LHCN-M2 (cell line): ENCODE results near the gene NCKAP5. TPM values are rescaled to one million over a fixed set of nuclear protein-coding genes. Genes with fewer than 3 reads are reported as not detected.

Experiments used
- DNase-seq: peaks from one replicate; pipeline ENCODE4 v3.0.0-alpha.2; 2012; ENCODE audit warnings: low read depth
- total RNA-seq: library from RNA; depleted of rRNA; stranded (reverse); fragments of >200 nt; gene quantifications from 2 replicates; pipeline ENCODE4 v1.2.3, GENCODE V29; 2014

Gene NCKAP5
- total RNA-seq, 1 experiment from 2014 or later = 0.40 TPM

DNA sequence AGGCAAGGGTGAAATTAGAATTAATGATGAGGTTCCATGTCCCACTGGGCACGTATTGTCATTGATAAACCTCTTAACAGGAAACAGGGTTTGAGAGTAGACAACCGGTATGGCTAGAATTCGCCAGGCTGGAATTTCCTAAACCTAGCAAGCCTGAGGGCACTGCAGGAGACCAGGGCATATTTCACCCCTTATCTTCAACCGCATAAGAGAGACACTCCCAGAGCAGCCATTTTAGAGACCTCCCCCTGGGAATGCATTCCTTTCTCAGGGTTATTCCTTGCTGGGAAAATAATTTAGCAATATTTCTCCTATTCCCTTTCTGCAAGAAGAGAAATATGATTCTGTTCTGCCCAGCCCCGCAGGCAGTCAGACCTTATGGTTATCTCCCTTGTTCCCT lies 563.6 kb downstream of the NCKAP5 start:
- no peak for DNase-seq

GRCh38 chr2:132999421-132999820 lies 568.8 kb downstream of the NCKAP5 start:
- no peak for DNase-seq

GRCh38 chr2:132998221-132998620 lies 570.0 kb downstream of the NCKAP5 start:
- DNase-seq = no peak

DNA sequence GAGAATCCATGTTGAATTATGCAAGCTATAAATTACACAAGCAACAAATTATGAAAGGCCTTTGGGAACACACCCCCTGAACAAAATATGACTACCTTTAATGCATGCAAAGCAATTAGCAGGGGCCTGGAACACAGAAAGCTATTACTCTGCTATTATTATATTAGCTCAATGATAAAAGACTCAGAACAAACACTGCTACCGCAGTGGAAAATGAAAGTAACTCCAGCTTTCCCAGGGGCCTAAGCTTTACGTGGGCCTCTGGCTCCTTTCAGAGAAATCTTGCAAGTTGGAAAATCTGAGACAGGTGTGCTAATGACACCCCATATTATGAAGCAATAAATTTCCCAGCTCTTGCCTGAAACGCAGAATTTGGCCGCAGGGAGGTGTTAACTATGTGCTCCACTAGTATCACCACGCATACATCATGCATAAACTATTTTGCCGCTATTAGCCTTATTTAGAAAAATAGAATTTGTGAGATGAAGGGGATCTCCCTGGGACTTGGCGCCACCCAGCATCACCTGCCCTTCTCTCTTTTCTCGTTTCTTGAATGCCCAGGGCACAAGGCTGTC lies 576.7 kb downstream of the NCKAP5 start:
- DNase-seq = peak; percentile 29

DNA sequence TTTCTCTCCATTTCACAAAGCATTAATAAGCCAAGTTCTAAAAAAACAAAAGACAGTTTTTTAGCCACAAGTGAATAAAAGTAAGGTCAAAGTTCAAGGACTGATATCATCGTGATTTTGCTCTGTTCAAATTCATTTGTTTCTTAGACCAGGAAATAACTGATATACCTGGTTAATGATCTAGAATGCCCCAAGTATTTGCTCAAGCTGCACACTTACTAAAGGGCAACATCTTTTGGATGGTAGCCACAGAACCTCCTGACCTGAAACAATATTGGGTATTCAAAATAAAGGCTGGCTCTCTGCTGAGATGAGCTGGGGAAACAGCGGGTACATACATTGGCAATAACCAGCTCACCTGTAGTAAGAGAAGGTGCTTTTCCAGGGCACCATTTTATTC lies 583.5 kb downstream of the NCKAP5 start:
- DNase-seq = no peak

GRCh38 chr2:132980304-132980703 lies 588.0 kb downstream of the NCKAP5 start:
- DNase-seq = no peak

DNA sequence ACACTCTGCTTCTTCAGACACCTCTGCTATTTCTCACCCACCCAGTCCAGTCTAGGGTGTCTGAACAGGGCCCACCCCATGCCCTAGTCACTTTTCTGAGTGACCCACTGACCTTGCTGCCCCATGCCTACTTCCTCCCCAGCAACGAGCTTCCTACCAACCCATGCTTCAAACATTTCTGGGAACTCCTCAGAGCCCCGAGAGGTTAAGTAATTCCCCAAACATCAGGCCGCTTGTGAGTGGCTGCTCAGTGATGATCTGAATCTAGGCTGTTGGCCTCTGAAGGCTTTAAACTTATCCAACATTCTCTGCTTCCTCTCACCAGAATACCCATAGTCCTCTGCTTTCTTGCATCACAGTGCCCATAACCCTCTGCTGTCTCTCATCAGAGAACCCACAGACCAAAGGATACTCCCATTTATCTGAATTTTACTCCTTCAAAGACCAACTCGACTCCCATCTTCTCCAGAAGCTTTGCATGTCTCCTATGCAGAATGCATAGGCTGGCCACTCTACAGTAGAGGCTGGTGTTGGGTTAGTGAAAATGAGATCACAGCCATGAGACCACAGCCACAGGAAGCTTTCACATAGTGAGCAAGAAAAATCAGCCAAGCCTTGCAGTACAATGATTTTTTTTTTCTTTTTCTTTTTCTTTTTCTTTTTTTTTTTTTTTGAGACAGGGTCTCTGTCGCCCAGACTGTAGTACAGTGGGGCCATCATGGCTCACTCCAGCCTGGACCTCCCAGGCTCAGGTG lies 588.7 kb downstream of the NCKAP5 start:
- no peak for DNase-seq

GRCh38 chr2:132978840-132979239 lies 589.4 kb downstream of the NCKAP5 start:
- DNase-seq = no peak

GRCh38 chr2:132977812-132978529 lies 590.3 kb downstream of the NCKAP5 start:
- DNase-seq = peak; percentile 11

DNA sequence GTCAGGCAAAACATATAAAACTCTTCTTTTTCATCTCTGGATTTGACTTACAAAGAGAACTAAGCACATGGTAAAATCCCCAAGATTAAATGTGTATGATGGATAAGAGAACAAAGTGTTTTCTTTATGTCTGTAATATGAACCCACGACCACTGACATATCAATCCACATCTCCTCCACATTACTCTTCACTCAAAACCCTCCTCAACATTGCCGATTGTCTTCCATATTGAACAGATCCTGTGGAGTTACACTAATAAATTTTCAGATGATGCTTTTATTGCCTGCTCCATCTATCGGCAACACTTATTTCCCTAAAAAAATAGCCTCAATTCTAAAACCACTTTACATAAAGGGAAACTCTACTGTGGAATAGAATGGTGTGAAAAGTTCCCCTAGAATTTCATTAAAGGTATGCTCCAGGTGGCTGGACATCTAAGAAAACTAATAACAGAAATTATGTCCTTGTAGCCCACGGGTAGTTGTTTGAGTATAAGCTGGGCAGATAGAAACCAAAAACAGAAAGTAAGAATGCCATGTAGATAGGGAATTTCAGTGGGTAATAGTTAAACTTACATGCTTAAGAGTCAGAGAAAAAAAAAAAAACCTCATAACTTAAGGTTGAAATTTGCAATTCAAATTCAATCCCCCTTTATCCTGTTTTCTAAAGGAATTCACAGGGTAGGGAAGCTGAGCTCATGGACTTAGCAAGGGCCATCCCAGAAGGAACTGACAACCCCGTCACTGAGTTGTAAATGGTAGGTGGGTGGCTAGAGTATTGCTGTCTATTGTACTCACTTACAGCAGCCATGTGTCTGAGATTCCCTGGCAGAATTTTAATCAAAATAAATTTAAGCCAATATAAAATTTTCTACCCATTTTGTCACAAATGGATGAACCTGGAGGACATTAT lies 592.8 kb downstream of the NCKAP5 start:
- DNase-seq = no peak

DNA sequence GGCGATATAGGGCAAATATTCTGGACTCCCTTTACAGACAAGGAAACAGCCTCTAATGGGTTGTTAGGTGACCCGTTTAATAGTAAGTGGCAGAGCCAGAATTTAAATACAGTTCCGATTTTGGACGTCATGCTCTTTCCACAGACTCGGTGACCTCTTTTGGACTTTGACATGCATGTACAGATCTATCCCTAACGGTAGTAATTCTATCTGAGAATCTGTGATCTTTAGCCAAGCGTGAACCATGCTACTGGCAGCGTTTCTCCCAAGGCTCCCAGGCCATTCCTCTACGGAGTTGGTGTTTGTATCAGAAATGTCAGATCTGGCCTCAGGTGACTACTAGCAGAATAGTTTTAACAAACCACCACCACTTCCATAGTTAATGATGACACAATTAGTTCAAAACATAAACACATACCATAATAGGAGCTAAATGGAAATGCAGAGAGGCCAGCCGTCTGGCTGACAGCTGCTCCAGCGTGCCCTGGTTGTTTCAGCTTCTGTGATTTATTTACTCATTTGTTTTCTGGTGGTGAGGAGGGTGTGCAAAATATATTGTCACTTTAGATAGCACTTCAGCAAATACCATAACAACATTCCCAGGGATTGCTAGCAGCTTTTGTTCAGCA lies 593.7 kb downstream of the NCKAP5 start:
- no peak for DNase-seq

DNA sequence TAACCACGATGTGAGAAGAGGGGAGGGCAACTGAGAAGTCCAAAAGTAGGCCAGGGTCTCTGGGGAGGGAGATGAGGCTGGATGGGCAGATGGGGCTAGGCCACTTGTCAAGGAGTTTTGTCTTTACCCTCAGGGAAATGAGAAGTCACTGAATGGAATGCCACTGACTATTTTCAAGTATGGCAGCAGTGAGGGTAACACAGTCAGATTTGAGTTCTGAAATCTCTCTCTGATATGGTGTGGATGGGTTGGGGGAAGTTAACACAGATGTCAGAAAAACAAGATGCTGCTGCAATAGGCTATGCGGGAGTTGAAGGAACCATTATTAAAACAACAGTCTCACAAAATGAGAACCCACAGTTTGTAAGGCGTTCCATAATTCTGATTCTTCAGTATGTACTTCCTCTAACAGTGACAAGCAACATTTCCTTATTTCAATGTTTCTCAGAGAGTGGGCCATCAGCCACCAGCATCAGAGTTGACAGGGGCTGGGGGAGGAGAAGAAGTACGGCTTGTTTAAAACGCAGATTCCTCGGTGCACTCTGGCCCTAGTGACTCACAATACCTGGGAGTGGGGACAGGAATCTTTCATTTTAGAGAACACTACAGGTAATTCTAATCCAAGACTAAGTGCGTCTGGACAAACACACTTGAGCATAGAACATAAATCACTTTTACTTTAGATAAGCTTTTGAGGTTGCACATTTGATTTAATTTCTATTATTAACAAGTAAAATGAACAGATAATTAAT lies 596.8 kb downstream of the NCKAP5 start:
- DNase-seq = no peak

DNA sequence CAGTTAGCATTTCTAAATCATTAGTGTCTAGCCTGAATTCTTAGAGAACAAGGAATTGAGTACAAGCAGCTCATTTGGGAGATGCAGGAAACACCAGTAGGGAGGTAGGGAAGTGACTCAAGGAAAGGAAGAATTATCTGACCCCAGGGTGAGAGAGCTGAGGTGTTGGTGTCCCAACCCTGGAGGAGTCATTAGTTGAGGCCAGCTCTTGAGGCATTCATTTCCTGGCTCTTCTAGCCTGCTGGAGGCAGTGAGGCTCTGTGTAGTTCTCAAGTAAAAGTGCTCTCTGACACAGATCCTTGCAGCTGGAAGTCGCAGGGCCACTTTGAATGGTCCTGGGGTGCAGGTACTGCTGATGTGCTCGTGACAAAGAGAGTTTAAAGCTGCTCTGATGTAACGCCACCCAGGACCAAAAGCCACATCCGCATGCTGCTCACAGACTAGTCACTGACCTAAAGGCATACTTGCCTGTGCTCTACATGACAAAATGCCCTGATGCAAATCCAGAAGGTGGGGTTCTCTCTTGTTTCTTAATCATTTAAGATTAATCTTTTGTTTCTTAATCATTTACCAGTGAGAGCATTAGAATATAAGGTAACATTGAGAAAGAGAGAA lies 598.8 kb downstream of the NCKAP5 start:
- DNase-seq = no peak

- DNase-seq = no peak
Measured at GRCh38 chr2:132965460-132965859, 602.8 kb downstream of the NCKAP5 start.

DNA sequence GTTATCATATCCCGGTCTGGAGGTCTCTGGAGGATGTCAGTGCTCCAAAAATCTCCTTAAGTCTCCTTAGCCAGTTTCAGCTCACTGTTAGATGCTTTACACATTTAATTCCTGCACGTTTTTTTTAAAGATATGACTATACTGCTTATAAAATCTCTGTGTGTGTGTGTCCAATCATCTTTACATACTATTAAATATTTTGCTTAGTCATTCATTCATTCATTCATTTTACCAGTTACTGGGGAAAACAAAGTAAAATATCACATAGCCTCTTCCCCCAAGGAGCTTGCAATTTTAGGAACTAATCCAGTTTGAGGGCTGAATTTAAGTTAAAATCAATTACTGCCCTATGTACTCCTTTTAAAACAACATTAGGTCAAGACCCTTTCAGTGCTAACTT lies 605.1 kb downstream of the NCKAP5 start:
- no peak for DNase-seq

DNA sequence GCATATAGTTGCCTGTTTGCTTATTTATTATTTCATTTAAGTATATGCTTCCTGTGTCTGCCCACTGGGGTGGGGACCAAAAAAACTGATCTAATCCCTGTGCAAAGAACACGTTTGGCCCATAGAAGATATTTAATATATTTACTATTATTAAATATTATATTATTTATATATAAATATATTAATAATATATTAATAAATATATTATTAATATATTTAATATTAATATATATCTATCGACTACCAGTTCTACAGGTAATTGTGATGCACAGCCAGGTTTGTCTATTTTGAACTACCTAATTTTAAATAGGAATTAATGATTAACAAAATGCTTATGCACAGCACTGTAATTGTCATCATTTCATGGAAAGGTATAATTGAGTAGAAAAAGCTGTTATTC lies 609.4 kb downstream of the NCKAP5 start:
- no peak for DNase-seq

- DNase-seq = no peak
Measured at GRCh38 chr2:132955871-132956615, 612.2 kb downstream of the NCKAP5 start.

DNA sequence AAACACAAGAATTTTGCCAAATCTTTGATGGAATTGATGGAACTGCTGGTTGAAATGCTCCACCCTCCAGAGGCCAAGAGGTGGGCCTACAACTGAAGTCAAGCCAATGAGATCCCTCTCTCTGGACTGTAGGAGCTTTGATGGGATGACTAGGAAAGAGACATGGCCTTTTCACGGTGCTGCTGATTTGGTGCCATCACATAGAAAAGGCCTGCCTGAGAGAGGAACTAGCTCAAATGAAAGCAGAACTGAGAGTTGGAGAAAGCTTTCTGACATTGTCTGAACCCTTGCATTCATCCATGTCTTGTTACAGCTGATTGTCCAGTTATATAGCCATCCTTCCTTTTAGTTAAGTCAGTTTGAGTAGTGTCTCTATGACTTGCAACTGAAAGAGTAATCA lies 614.5 kb downstream of the NCKAP5 start:
- DNase-seq = no peak

GRCh38 chr2:132951008-132951714 lies 617.1 kb downstream of the NCKAP5 start:
- DNase-seq = no peak
